ENCODE measurements around the gene CEP57L1. TPM values are rescaled to one million over a fixed set of nuclear protein-coding genes. Genes with fewer than 3 reads are reported as not detected.

Gene CEP57L1
- total and polyA plus RNA-seq, 10 of the 15 experiments (the other 5 are each of a cell fraction or from before 2014, with no cell fraction given) = 12.7 to 30.5 (median 21.9) TPM

- intact Hi-C loops (cut with micrococcal nuclease; ENCODE audit: unreplicated experiment) = no loop called here
- H3K27me3 ChIP-seq (replicated peaks in 1 of 2; ENCODE audit: control insufficient read depth in 2 of 2, insufficient read depth in 2 of 2, low read length in 1 of 2) = no peaks in the 10 kb centered on the region; a peak in 1 of 4 replicates
- no peaks in the 10 kb centered on the region for H3K79me2 ChIP-seq (ENCODE audit: control insufficient read depth, insufficient read depth, low read length)
- TF ChIP-seq ZBED1 (IDR thresholded peaks at IDR 0.05; ENCODE audit: borderline replicate concordance) = no peak
- TF ChIP-seq SUZ12 (IDR thresholded peaks at IDR 0.05; ENCODE audit: unreplicated experiment) = no peak
- TF ChIP-seq PAX8 (IDR thresholded peaks at IDR 0.05) = no peak
- peak; percentile 53; the same call in 1 of the 2 replicates for TF ChIP-seq PKNOX1 (IDR thresholded peaks at IDR 0.05)
- TF ChIP-seq BHLHE40 (IDR thresholded peaks at IDR 0.05; ENCODE audit: borderline replicate concordance in 1 of 2, low read depth in 2 of 2, low read length in 1 of 2) = no peak
- TF ChIP-seq ATF7 (IDR thresholded peaks at IDR 0.05; ENCODE audit: low read depth) = no peak
- TF ChIP-seq GABPA (IDR thresholded peaks at IDR 0.05; ENCODE audit: low read depth) = no peak
- CTCF ChIA-PET = interaction anchor here (1.0 to 3.6 kb wide), 2 partner anchors 20 to 41 kb away, joined by 4 to 13 read pairs; no protein-coding TSS in a partner anchor
- DNase-seq (ENCODE audit: low read depth, low spot score) = no peak
- POLR2A ChIA-PET = no interaction called here
- H3K4me2 ChIP-seq (ENCODE audit: control insufficient read depth, insufficient read depth) = no peak overlapping the region
- ATAC-seq = no peak
- H3K4me1 ChIP-seq (ENCODE audit: control insufficient read depth, insufficient read depth, low read length) = peaks cover 14% of the 10 kb centered on the region
- WGBS (ENCODE audit: insufficient coverage, insufficient replicate concordance, low lambda C conversion rate, missing lambda C conversion rate) = 100% methylated on average over 1 of the region's 1 CpG
- no peaks in the 10 kb centered on the region for H4K20me1 ChIP-seq (ENCODE audit: control insufficient read depth, insufficient read depth)
- H3K36me3 ChIP-seq (ENCODE audit: control insufficient read depth in 2 of 2, insufficient read depth in 2 of 2, low read length in 1 of 2) = no peaks in the 10 kb centered on the region
- no peak overlapping the region for H3K4me3 ChIP-seq
- RAD21 ChIA-PET (ENCODE audit: unreplicated experiment) = interaction anchor here (2.4 kb wide), 1 partner anchor 23 kb away, joined by 10 read pairs; no protein-coding TSS in a partner anchor
- H3K9ac ChIP-seq (ENCODE audit: control insufficient read depth, insufficient read depth, low read length) = no peak overlapping the region
- H3K9me3 ChIP-seq (replicated peaks; ENCODE audit: control insufficient read depth, insufficient read depth, low read length) = no peaks in the 10 kb centered on the region
- SMC1A ChIA-PET (ENCODE audit: uncharacterized antibody, unreplicated experiment) = interaction anchor here (1.0 to 1.3 kb wide), 4 partner anchors 12 to 41 kb away, joined by 3 to 4 read pairs (median 4); no protein-coding TSS in a partner anchor
- FAIRE-seq = no peak
- no peak overlapping the region for H2AFZ ChIP-seq (ENCODE audit: control insufficient read depth, low read depth, low read length)
- in situ Hi-C loops (cut with MboI) = no loop called here
- H3K27ac ChIP-seq (ENCODE audit: control insufficient read depth, insufficient read depth) = no peak overlapping the region
- BruUV-seq (replicated peaks) = no TSS peak
Measured at GRCh38 chr6:109051301-109052017, 43.8 kb upstream of the CEP57L1 start.
